COR-L47 (cell line): Measurements from ENCODE around the gene TMEM121B.
A peak's percentile ranks its signal among the peaks of the same experiment; 100 is the strongest.

ENCODE experiments used
- DNase-seq: peaks from one replicate; lab custom pipeline; 2025; lab: John Stamatoyannopoulos, UW

The TMEM121B gene

GRCh38 chr22:17091851-17092250 is 29.3 kb downstream of the TMEM121B start:
- DNase-seq, result no peak

GRCh38 chr22:17090550-17090949 is 30.6 kb downstream of the TMEM121B start:
- no peak for DNase-seq

GRCh38 chr22:17087498-17088131 is 33.5 kb downstream of the TMEM121B start:
- DNase-seq, result no peak

GRCh38 chr22:17086788-17087497 is 34.2 kb downstream of the TMEM121B start:
- DNase-seq, result no peak

GRCh38 chr22:17086296-17086695 is 34.9 kb downstream of the TMEM121B start:
- no peak for DNase-seq

- DNase-seq, result peak; percentile 3
These were observed 35.6 kb downstream of the TMEM121B start for GRCh38 chr22:17085277-17086181.

GRCh38 chr22:17084554-17085276 is 36.4 kb downstream of the TMEM121B start, which contains the start of gene IL17RA:
Gene IL17RA, plus strand, starts transcription at chr22:17085000. Its CDS starts 92 bp downstream, at chr22:17085092.
- peak; percentile 76 for DNase-seq

GRCh38 chr22:17083811-17084441 is 37.2 kb downstream of the TMEM121B start:
- DNase-seq, result no peak

GRCh38 chr22:17083255-17083654 is 37.9 kb downstream of the TMEM121B start:
- no peak for DNase-seq

- no peak for DNase-seq
These were observed 41.6 kb downstream of the TMEM121B start for GRCh38 chr22:17079572-17079971.

- no peak for DNase-seq
These were observed 43.9 kb downstream of the TMEM121B start for GRCh38 chr22:17077255-17077654.

GRCh38 chr22:17074648-17075002 is 46.5 kb downstream of the TMEM121B start:
- no peak for DNase-seq

- no peak for DNase-seq
These were observed 48.3 kb downstream of the TMEM121B start for GRCh38 chr22:17072877-17073276.
